ENCODE measurements around the gene TMEM45A.
"Not testable (repeated sequence)": the region's sequence is repeated elsewhere in the genome, so short reads cannot be mapped to it uniquely, and the experiment has no call there.

TMEM45A gene

DNA sequence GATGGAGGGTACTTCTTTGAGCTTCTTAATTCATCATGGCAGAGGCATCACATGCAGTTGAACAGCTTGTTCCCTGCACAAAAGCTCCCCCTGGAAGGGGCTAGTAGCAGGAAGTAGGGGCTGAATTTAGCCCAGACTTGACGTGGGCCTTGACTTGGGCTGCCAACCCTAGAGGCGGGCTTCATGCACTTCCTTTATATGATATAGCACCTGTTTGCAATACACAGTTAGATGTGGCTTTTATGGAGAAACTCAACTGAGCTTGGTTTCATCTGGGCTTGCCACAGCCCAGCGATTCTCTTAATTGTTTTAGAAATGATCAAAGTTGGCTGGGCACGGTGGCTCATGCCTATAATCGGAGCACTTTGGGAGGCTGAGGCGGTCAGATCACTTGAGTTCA lies 83.3 kb downstream of the TMEM45A start:
- no peak for DNase-seq (ENCODE audit: low read depth in 2 of 2)

DNA sequence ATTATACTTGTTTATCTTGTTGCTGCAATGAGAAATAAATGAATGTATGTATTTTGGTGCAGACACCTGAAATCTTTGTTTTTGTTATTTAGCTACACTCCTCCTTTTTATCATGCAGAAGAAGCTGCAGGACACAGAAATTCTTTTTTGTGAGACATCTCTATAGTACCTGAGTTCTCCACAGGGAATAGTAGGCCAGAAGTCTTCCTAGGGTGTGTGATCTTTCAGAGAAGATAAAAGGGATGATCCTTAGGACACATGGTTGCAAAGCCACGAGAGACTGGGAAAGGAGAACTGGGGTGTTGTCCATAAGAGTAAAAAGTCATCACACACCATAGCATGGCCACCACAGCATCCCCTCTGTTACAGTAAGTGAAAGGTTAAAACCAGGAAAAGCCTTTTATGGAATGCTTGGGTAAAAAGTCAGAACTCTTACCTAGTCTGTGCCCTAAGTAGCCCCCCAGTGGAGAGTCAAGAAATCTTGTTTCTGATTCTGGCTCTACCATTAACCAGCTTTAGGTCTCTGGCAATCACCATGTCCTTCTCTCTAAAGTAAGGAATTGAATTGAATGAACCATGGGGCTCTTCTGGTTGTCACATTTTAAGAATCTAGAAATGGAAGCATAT lies 85.1 kb downstream of the TMEM45A start:
- no peak for DNase-seq (ENCODE audit: low read depth in 2 of 2)

DNA sequence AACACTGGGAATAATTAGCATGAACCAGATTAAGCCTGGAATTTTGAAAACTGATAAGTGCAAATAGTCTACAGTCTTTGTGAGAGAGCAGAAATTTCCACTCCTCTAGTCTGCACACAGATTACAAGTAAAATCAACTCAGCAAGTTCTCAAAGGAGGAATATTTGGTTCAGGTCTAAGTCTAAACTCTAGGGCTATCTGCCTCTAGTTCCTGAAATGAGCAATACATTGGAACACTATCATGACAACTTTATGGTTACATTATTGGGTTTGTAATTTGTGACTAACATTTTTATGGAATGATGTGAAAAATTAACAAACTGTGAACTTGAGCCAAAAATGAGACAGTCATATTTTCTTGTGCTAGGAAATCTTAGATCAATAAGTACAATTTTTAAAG lies 86.2 kb downstream of the TMEM45A start:
- DNase-seq (ENCODE audit: low read depth in 2 of 2) = no peak

DNA sequence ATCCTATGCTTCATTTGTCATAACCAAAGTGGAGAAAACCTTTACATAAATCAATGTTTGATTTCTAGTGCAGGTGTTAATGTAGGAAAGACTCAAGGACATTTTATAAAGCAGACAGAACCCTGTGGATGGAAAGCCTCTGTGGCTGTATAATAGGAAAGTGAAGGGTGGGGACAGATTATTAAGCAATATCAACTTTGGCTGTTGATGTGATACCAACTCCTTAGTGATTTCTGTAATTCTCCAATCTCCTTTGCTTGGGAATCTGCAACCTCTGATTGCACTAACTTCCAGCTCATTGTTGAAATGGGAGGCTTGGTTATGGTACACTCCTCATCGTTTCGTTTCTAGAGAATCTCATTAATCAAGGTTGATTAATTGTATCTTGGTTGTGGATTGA lies 87.7 kb downstream of the TMEM45A start:
- DNase-seq (ENCODE audit: low read depth in 2 of 2) = no peak

DNA sequence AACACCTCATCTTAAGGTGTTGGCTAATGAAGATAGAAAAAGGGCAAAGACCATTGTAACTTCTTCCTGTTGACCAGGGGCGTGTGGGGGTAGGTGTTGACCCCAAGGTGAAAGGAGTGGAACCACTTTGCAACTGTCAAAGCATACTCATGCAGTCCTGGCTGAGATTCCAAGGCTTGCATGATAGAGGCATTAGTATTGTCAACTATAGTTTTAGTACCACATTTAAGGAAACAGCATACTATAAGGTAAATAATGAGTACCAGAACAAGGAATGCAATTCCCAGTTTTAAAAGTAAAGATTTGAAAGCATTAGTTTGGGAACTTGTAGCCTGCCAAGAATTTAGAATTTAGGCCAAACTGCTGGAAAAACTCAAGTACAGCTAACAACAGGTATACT lies 89.2 kb downstream of the TMEM45A start:
- no peak for DNase-seq (ENCODE audit: low read depth in 2 of 2)

DNA sequence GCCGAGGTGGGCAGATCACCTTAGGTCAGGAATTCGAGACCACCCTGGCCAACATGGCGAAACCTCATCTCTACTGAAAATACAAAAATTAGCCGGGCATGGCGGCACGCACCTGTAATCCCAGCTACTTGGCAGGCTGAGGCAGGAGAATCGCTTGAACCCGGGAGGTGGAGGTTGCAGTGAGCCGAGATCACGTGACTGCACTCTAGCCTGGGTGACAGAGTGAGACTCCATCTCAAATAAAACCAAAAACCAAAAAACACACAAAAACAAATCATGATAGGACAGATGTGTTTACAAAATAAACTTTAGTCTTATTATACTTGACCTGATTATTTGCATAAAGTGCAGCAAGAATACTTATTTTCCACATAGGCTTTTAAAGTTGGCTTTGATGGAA lies 89.7 kb downstream of the TMEM45A start:
- DNase-seq (ENCODE audit: low read depth in 2 of 2) = not testable (repeated sequence)

DNA sequence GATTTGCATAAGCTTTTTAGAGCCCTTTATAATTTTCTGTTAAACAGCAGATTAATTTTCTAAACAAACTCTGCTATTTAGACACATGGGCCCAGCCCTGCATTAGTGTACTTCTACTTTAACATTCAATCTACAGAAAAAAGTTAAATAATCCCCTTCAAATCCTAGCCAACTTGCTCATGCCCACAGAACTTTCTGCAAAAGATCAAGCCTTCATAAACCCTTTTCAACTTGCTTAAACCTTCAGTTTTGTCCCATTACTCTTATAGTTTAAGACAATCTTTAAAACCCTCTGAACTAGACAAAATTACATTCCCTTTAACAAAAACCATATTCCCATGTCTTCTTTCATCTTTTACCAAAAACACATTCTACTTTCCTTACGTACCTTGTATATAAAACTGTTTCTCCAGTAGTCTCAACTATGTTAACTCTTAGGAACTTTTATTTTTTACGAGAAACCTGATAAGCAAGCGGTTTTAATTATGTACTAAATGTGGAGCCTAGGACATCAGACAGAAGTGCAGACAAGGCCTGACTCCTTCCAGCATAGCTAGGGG lies 91.8 kb downstream of the TMEM45A start:
- no peak for DNase-seq (ENCODE audit: low read depth in 2 of 2)

DNA sequence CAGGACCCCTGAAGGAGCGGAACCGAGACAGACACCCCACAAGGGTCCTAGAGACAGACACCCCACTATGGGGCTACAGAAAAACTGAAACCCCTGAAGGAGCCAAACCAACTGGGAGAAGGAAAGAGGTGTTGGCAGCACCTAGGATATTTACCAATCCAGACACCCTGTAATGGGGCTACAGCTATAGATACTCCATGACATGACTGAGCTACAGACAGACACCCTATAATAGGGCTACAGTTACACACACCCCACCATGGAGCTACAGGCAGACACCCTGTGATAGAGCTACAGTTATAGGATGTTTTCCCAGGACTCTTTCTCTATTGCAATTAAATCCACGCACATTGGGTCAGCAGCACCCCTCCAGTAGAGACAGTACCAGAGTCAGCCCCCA lies 94.4 kb downstream of the TMEM45A start:
- DNase-seq (ENCODE audit: low read depth in 2 of 2) = no peak

DNA sequence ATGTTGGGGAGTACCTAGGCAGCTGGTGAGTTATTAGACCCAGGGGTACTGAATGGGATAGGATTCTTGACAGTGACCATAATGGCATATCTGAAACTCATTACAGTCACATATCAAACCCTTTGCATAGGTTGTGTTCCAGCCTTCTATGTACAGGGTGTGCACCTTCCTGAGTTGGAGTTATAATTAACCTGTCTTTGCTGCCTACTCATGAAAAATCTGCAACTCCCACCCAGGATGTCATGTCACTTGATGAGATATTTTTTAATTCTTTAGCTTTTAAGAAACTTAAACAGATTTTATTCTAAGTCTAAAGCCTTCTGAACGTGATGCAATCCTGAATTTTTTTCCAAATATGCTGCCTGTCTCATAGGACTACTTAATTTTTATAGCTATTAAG lies 95.8 kb downstream of the TMEM45A start:
- DNase-seq (ENCODE audit: low read depth in 2 of 2) = no peak

DNA sequence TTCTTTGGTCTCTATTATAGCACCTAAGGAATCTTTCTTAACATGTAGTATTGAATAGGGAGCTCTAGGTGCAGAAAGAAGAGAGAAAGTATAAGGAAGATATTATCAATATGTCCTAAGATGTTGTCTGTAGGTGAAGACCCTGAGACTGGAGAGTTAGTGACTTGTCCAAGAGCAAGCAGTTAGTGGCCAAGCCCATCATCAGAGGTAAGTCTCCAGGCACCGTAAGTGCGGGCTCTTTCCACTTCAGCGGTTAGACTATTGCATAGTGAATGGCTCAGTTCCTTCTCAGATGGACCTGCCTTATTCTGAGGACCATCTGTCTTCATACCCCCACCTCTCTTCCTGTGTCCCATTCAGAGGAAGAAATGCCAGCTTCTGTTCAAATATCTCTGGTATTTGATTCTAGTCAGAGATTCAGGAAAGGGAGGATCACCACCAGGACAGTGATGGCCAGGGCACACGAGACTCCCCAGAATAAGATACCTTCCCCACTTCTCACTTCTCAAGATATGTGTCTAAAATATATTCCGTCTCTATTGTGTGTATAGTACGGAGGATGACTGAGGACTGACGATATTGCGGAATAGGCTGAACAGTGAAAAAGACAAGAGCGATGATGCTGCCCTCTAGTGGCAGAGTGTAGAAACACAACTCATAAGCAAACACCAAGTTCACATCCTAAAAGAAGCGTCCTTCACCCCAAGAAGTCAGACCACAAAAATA lies 97.9 kb downstream of the TMEM45A start:
- peak; percentile 16 to 21 for DNase-seq (ENCODE audit: low read depth in 2 of 2)

DNA sequence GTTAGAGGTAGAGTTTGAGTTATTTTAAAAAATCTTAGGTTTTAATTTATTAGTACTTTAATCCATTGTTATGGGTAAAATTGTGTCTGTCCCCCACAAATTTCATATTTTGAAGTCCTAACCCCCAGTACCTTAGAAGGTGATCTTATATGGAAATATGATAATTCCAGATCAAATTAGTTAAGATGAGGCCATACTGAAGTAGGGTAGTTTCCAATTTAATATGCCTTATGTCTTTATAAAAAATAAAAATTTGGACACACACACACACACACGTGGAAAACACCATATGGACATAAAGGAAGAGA lies 98.4 kb downstream of the TMEM45A start:
- no peak for DNase-seq (ENCODE audit: low read depth in 2 of 2)

DNA sequence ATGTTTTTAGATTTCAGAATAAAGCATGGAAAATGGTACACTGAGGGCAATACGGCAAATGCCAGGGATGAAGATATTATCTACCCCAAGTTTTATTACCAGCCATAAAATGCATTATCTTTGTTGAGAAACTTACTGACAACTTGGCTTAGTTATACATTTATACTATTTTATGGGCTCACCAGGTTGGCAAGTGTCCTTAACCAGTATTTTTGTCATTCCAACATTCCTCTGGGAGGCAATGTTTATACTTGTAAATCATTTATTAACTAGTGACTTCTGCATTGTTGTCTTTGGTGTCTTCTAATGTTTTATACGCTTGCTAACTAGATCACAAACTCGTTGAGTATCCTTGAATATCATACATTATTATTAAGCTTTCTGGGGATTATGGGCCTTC lies 99.0 kb downstream of the TMEM45A start:
- no peak for DNase-seq (ENCODE audit: low read depth in 2 of 2)

DNA sequence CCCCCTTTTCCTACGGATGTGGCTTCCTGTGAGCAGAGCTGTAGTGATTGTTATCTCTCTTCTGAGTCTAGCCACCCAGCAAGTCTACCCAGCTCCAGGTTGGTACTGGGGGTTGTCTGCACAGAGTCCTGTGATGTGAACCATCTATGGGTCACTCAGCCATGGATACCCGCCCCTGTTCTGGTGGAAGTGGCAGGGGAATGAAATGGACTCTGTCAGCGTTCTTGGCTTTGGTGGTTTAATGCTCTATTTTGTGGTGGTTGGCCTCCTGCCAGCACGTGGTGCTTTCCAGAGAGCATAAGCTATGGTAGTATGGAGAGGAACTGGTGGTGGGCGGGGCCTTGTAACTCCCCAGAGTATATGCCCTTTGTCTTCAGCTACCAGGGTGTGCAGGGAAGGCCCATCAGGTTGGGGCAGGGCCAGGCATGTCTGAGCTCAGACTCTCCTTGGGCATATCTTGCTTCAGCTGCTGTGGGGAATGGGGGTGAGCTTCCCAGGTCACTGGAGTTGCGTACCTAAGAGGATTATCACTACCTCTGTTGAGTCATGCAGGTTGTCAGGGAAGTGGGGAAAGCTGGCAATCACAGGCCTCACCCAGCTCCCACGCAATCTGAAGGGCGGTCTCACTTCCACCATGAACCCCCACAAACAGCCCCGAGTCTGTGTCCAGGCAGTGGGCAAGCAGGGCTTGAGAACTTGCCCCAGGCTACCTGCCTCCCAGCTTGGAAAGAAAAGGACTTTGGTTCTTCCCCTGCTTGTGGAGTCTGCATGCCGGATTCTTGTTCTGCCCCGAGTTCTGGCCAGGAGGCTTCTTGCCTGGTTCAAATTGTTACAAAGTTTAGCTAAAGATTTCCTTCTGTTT lies 108.0 kb downstream of the TMEM45A start:
- no peak for DNase-seq (ENCODE audit: low read depth in 2 of 2)

DNA sequence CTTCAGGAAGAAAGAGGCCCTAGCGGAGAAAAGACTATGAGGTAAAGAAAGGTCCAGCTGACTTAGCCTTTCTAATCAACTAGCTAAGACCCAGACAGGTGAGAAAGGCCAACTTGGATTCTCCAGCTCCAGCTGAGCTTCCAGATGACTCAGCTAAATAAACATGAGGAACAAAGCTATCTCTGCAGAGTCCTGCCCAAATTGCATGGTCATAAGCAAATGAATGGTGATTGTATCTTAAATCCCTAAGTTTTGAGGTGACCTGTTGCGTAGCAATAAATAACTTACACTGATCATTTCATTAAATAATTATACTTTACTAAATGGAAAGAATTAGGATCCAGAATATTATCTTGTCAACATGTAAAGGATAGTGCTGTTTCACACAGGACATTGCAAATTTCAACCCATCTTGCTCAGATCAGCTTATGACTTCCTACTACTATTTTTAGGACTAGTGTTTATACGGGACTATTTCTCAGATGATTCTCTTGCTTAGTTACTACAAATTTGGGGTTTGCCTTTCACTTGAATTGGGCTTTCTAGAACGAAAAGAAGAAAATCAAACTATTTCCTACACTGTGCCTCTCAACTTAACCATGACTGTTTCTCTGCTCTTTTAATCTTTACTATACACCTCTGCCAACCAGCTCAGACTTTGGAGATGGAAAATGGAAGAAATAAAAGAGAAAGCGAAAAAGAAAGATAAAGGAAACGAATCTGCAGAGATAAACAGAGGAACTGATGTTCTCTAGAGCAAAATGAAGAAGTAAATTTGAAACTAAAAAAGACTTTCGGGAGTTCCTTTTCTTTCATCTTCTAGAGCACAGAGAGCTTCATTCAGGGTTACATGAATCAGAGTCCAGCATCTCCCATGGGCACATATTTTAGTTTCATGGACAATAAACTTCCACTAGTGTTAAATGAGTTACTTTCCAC lies 110.4 kb downstream of the TMEM45A start:
- DNase-seq (ENCODE audit: low read depth in 2 of 2) = no peak

DNA sequence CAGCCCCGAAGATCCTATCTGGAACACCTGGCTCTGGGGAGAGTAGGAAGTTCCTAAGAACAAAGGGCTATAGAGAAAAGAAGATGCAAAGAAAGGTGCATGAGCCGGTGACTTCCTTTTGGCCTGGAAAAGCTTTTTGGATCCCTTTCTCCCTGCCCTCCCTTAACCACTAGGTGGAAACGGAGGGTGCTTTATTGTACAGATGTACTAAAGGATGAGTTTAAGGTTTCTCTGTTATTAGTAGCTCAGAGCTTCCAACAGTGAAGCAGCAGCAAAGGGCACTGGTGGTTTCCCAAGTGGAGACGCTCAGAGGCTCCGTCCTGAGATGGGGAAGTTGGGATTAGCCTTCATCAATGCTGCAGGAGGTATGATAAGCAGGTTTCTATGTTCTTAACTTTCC lies 111.0 kb downstream of the TMEM45A start:
- no peak for DNase-seq (ENCODE audit: low read depth in 2 of 2)

DNA sequence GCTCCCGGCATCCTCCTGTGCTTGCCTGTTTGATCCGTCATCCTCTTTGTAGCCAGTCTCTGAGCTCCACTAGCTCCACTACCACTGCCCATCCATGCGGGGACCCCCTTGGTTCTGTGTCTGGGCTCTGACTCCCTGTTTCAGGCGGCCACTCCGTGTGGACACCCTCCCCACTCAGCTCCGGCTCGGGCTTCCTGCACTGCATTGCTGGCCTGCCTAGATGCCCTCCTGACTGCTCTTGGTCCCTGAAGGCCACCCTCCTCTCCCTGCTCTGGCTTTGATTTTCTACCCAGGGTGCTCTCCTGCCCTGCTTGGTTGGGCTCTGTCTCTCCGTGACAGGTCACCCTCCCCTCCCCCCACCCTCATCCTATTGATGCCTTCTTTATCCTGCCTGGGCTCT lies 112.9 kb downstream of the TMEM45A start:
- DNase-seq (ENCODE audit: low read depth in 2 of 2) = no peak

DNA sequence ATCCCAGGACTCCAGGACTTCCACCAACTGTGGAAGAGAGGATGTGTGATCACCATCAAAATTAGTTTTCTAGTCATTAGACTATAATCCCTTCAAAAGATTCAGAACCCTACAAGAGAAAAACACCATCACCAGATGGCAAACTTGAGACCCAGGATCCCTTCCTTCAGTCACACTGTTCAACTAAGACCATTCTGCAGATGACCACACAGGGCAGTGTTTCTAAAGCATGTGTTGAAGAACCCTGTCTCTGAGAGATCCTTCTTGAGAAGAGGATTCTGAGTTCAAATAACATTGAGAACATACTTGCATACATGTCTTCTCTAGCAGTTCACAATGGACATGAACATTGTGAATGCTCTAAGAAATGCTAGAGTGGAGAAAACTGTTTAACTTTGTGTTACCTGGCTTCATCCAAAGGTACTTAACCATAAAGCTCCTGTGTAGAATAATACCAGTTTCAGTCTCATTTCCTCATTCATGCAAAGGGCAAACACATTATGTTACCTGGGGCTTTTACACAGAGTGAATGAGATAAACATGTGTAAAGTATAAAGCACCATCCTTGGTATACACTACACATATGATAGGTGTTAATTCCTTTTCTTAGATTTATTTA lies 114.6 kb downstream of the TMEM45A start:
- no peak for DNase-seq (ENCODE audit: low read depth in 2 of 2)

DNA sequence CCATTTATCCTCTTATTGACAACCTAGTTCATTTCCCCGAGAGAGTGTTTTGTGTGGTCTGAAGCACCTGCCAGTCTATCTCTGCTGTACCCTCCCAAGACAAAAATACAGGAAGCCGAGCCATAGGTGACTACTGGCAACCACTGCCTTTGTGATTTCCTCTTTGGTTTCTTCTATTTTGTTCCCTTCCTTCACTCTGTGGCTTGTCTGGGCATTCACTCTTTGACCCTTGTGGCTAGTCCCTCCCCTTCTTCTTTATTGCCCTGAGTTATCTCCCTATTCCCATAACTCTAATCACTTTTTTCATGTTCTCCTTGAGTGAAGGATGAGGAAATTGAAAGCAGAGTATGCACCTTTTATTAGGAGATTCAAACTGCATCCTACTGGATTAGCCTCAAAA lies 116.9 kb downstream of the TMEM45A start, which contains the start of gene ADGRG7:
Gene ADGRG7, plus strand, starts transcription at position 297 of the 400 bp plus-strand sequence. CDS start 256 bp downstream, outside the sequence.
- DNase-seq (ENCODE audit: low read depth in 2 of 2) = no peak

DNA sequence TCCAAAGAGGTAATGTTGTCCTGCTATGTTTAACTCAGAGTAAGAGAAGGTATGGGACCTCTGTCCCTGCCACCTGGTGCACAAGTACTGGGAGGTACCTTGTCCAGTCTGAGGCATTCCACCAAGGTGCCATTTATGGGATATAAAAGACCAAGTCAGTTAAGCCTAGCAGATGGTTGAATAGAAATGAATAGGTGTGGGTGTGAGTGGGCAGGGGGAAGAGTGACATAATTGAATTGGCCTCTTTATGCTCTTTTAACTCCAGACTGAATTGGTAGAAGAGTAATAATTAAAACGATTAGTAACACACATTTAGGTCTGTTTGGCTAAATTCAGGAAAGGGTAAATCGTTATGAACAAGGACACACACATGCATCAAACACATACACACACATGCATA lies 117.5 kb downstream of the TMEM45A start:
- no peak for DNase-seq (ENCODE audit: low read depth in 2 of 2)

DNA sequence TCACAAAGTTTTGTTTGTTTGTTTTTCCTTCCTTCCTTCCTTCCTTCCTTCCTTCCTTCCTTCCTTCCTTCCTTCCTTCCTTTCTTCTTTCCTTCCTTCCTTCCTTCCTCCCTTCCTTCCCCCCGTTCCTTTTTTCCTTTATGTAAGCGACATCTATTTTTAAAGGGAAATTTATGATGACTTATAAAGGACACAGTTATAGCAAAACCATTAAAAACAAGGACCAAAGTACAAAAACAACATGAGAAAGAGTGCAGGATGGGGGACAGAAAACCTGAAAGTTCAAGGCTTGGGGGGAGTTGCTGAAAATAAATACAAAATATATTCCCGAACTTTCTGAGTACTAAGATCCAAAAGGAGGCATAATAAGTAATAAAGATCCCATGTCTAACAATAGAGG lies 118.8 kb downstream of the TMEM45A start:
- no peak for DNase-seq (ENCODE audit: low read depth in 2 of 2)
